Left renal cortex interstitium (tissue), 4 donors: ENCODE results near the gene SCN8A. TPM values are rescaled to one million over a fixed set of nuclear protein-coding genes. Genes with fewer than 3 reads are reported as not detected.

Experiments
- DNase-seq, 4 donors: peaks; one replicate each; pipeline ENCODE4 v3.0.0-alpha.2; 2013; ENCODE audit warnings: low read depth in 4 of 4, low spot score in 2 of 4, missing footprints in 1 of 4
- polyA plus RNA-seq, 4 donors: library from polyadenylated mRNA; unstranded; fragments of 120-200 nt; gene quantifications; one replicate each; pipeline ENCODE4 v1.2.1, GENCODE V29; 2013; ENCODE audit not compliant: insufficient read length in 4 of 4

SCN8A gene
- polyA plus RNA-seq, 4 donors = 1.5 to 3.1 (median 2.1) TPM

- no peak for DNase-seq
Observed at GRCh38 chr12:51806896-51807295, 215.9 kb downstream of the SCN8A start.

GRCh38 chr12:51809193-51809592 lies 218.2 kb downstream of the SCN8A start:
- no peak for DNase-seq

- DNase-seq = no peak
Observed at GRCh38 chr12:51811203-51812202, 220.5 kb downstream of the SCN8A start.

GRCh38 chr12:51812871-51813270 lies 221.8 kb downstream of the SCN8A start:
- no peak for DNase-seq

- no peak for DNase-seq
Observed at GRCh38 chr12:51813931-51814310, 222.9 kb downstream of the SCN8A start.

GRCh38 chr12:51814311-51815088 lies 223.5 kb downstream of the SCN8A start:
- DNase-seq = peak in 2 of 4 donors; percentile 48 to 76

- no peak for DNase-seq
Observed at GRCh38 chr12:51815571-51815970, 224.5 kb downstream of the SCN8A start.

GRCh38 chr12:51817027-51817953 lies 226.3 kb downstream of the SCN8A start:
- no peak for DNase-seq

GRCh38 chr12:51818086-51818485 lies 227.1 kb downstream of the SCN8A start:
- DNase-seq = no peak

GRCh38 chr12:51818566-51819300 lies 227.7 kb downstream of the SCN8A start:
- no peak for DNase-seq

- DNase-seq = no peak
Observed at GRCh38 chr12:51819736-51820525, 228.9 kb downstream of the SCN8A start.

- peak in 2 of 4 donors; percentile 46 to 70 for DNase-seq
Observed at GRCh38 chr12:51820526-51821439, 229.8 kb downstream of the SCN8A start.

GRCh38 chr12:51821440-51822260 lies 230.6 kb downstream of the SCN8A start:
- no peak for DNase-seq

- DNase-seq = no peak
Observed at GRCh38 chr12:51822261-51822616, 231.2 kb downstream of the SCN8A start.

- no peak for DNase-seq
Observed at GRCh38 chr12:51822956-51823355, 231.9 kb downstream of the SCN8A start.

GRCh38 chr12:51823875-51824565 lies 233.0 kb downstream of the SCN8A start:
- no peak for DNase-seq
